Left ventricle myocardium superior (tissue), 1 donor: ENCODE results near the gene ARMH4. TPM values are rescaled to one million over a fixed set of nuclear protein-coding genes. Genes with fewer than 3 reads are reported as not detected.

Source experiments
- ATAC-seq: fragments of 200-7000 bp; cut with Tn5 transposase; one replicate; pipeline ENCODE4 v1.9.1; 2020; ENCODE audit warnings: mild to moderate bottlenecking, moderate library complexity
- DNase-seq: peaks from one replicate; pipeline ENCODE4 v3.0.0-alpha.2; 2020
- intact Hi-C: fragments of 100-400 bp; cut with micrococcal nuclease; formaldehyde crosslinking; loops from one replicate; pipeline ENCODE4 v1.11.0; 2022
- total RNA-seq: library from RNA; stranded (reverse); fragmentation: NEBNext Ultra II Directional; extraction: Animal tissue kit (Norgen Biotek cat#: 25700); gene quantifications from one replicate; pipeline ENCODE4 v1.2.1, GENCODE V29; 2021
- donor health status: DM: no; HTN: yes; CAD: no; lungs with severe emphysema.

The ARMH4 gene
- total RNA-seq, 1 donor from 2014 or later, result 8.4 TPM

DNA sequence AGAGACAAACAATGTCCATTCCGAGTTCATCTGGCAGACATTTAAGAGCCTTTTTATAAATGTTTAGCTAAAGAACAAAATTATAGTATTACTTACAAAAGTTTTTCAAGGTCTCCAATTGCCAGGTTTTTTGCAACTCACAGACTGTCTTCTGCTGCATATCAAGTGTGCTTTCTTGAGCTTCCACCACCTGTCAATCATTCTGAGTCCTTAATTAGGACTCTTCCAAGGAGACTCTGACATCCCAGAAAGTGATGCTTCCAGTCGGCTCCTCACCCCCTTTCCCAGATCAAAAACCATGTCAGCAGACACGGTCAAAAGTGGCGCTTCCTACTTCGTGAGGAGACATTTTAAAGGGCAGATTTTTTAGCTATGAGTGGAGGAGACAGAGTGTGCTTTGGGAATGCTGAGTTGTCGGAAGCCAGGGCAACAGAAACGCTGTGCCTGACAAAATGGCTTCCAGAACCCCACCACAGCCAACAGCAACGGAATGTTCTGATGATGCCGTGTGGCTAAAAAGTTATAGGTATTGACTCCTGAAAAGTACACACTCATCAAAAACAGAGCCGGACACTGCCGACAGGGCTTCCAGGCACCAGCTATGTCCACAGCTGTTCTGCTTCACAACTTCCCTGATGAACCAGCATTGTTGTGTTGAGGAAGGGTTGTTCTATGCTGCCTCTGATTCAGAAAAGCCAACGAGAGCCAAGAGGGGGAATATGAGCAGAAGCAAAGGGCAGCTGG, 170.0 kb downstream of the ARMH4 start:
- ATAC-seq, result no peak
- DNase-seq, result no peak
- intact Hi-C loops, result no loop called here

DNA sequence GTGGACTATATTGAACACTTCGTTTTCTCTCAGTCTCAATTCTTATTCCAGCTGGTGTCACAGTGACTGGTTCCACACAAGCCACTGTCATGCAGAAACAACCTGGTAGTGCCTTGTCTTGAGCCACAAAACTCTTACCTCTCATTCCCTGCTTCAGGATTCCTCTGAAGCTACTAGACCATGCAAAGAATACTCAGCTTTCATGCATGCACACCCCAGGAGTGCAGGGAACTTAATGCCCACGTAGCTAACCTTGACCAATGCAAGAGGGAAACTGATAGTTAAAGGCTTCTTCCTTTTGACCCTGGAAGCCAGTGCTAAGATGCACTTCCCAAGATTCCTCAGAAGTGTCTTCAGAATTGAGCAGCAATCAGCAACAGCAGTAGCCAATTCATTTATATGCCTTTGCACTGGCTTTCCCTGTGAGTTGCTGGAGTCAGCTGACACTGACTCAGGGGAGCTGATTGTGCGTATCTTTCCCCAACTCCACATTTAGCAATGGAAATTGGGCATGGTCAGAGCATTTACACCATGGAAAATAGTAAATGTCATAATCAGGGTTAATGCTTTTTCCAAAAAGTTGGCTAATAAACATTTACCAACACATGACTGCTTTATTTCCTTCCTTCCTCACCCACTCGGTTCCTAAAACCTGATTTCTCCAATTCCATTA, 172.5 kb downstream of the ARMH4 start:
- ATAC-seq (no peak), DNase-seq (no peak)
- intact Hi-C loops, result no loop called here

DNA sequence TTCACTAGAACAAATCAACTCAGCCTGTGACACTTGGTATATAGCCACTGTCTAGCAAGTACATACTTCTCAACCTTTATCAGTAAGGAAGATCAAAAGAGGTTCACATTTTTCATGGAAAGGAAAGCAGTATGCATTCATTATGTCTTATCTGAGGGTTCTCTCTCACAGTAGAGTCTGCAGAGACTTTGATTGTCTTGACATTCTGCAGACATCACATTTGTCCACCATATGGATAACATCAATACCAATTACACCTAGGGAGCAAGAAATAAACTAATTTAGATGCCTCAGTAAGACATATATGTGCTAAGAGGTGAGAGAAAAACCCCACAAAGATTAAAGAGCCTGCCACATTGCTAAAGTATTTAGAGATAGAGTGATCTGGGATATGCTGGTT, 175.3 kb downstream of the ARMH4 start:
- ATAC-seq, result no peak
- intact Hi-C loops, result no loop called here
- DNase-seq, result no peak

DNA sequence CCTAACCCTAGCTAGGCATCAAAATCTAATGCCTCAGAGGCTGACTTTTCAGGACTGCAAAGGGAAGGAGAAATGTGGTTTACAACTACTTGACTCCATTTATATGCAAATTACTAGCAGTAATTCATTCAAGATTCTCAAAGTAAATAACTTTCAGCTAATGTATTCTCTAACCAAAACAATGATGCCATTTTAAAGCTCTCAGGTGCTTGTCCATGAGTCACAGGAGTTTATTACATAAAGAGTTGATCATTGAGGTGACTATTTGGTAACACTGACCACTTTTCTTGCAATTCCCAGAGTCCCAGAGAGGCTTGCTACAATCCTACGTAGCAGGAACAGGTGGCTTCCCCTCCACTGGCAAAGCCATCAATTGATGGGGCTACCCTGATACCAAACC, 177.1 kb downstream of the ARMH4 start:
- intact Hi-C loops, result no loop called here
- ATAC-seq, result no peak
- no peak for DNase-seq

DNA sequence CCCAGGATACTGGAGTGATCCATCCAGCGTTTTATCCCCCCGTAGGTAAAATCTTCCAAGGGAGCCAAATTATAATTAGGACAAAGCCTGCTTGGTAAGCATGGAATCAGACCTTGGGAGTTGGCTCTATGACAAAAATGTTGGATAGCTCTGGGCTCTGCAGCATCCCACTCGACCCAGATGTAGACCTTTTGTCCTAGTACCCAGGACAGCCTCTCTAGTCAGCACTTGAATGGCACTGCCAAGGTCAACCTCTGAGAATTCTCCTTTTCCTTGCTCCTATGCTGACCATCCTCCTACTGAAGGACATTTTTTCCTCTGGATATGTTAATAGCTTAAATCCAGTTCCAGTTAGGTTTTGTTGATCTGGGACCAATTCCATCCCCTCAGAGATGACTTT, 181.4 kb downstream of the ARMH4 start:
- no peak for ATAC-seq
- intact Hi-C loops, result no loop called here
- DNase-seq, result no peak

DNA sequence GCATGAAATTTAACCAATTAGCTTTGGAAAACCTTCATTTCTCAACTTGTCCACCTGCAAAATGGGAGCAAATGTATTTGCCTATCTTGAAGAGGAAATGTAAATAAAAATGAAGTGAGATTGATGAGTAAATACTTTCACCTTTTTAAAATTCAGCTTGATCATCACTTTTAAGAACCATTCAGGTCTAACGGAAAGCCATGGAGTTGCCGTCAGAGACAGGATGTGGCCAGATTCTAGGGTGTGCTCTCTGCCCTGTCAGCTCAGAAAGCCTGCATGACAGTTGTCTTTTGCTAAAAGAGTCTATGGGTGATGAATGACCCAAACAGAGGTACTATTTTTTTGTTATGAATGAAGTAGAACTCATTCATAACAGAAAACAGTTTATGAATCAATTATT, 181.8 kb downstream of the ARMH4 start:
- ATAC-seq (no peak), DNase-seq (no peak)
- intact Hi-C loops, result no loop called here

DNA sequence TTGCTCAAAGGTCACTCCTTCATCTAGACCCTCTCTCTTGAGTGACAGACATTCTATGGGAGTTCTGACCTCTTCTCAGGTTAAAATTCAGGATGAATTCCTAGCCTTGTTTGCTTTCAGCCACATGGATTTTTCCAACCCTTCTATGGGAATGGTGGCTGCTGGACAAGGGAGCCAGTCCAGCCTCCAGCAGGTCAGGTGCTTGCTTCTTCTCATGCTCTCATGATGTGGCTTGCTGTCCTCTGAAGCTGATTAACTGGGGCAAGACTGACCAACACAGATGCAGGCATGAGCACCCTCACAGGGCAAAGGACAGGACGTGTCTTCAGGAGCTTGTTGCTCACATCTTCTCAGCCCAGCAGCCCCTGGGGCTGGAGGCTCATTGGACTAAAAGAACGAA, 188.9 kb downstream of the ARMH4 start:
- DNase-seq (no peak), ATAC-seq (no peak)
- intact Hi-C loops, result no loop called here

DNA sequence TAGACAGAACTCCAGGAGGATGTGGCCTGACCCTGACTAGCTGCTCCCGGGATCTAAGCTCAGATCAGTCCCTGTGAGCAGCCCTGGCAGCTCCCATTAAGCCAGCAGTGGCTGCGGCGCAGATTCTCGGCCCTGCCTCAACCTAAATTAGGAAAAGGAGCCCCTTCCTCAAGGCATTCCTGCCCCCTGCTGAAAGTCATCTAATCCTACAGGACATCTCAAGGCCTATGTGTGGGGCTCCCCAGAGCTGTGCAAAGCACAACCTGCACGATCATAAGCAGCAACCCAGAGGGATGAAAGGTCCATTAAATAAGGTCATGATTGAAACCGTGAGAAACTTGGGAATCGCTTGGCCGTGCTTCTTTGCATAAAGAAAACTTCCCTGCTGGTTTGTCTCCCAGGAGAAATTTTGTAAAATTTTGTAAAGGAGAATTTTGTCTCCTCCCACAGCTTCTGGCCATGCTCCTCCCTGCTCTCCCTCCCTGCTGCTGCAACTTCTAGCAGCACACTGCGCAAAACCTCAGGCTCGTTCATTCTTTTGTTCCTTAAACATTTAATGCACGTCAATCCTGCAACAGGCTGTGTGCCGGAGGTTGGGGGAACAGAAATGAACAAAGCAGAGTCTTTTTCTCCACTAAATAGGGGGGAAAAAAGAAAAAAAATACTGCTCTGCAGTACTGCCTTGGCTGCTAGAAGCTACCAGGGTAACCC, 189.5 kb downstream of the ARMH4 start:
- DNase-seq (no peak), ATAC-seq (peak; percentile 34)
- intact Hi-C loops, result no loop called here

DNA sequence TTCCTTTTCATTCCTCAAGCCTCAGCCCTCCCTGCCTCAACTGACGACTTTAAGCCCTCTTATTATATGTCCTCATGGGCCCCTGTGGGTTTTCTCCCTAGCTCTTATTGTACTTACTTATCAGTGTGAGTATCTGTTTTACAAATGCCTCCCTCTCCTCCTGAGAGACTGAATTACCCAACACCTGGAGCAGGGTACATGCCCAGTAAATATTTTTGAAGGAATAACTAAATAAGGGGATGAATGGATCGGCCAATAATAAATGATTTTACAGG, 190.3 kb downstream of the ARMH4 start:
- intact Hi-C loops, result no loop called here
- ATAC-seq (no peak), DNase-seq (no peak)

DNA sequence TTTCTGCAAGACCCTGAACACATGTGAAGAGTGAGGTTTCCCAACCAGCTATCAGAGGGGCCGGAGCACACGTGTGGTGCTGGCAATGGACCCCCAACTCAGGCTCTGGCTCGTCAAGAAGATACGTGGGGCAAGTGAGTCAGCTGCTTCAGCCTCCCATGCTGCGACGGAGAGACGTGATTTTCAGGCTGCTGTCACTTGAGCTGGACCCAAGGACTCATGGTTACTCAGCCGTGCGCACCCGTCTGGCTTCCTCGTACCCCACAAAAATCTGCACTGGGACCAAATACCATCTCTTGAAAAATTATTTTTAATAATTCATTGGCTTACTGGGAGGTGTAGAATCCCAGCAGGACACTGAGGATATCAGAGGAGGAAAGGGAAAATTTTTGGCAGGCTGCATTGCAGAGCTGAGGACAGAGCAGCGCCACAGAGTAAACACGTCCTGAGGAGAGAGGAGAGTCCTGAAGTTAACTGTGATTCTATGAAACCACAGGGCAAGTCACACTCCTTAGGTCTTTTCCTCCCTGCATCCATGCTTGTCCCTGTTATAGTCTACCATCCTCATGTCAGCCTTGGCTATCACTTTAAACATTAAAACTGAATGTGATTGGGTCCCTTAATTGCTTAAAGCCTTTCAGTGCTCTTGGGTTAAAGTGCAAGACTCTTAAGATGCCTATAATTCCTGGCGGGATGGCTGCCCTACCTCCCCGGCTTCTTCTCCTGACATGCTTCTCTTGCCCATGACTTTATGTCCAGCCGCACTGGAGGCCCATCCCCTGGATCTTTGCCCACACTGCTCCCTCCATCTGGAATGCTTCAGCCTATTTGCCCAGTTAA, 190.8 kb downstream of the ARMH4 start:
- ATAC-seq (no peak), DNase-seq (no peak)
- intact Hi-C loops, result no loop called here

DNA sequence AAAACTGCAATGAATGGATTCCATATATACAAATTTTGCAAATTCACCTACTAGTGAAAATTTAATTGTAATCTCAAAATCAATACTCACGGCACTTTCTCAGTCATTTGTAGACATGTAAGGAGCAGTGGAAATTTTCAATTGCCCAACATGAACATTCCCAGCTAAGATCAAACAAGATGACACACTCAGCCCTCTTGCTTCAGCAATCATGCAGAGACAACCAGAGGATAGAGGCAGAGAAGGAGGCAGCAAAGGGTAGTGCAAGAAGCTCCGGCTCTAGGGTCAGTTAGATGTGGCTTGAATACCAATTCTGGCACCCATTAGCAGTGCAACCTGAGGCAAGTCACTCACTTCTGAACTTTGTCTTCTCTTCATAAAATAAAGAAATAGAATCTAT, 194.6 kb downstream of the ARMH4 start:
- intact Hi-C loops, result no loop called here
- ATAC-seq (no peak), DNase-seq (no peak)

Other genes starting within 250 kb of the ARMH4 start
- 77.2 TPM for gene ACTR10, start 47.9 kb upstream of the ARMH4 start, total RNA-seq
- gene PSMA3, start 92.6 kb upstream of the ARMH4 start, total RNA-seq, result 163 TPM
- gene ARID4A, start 146.3 kb upstream of the ARMH4 start, total RNA-seq, result 16.4 TPM
- gene TOMM20L, start 243.7 kb upstream of the ARMH4 start, total RNA-seq, result not detected